PC-3 (cell line): ENCODE measurements around the gene CERS6. TPM values are rescaled to one million over a fixed set of nuclear protein-coding genes. Genes with fewer than 3 reads are reported as not detected.

Experiments
- ATAC-seq: fragments of 200-7000 bp; cut with Tn5 transposase; 2 replicates; pipeline ENCODE4 v1.9.1; 2020; ENCODE audit warnings: mild to moderate bottlenecking, moderate library complexity
- BruUV-seq: library from RNA; stranded (reverse); fragments of 400-500 nt; replicated peaks from 2 replicates; lab custom pipeline; 2021; lab: Mats Ljungman, UMichigan
- CTCF ChIA-PET: fragments of 300-600 bp; sonication (Branson Sonifier 250); formaldehyde crosslinking; loops from one replicate; lab custom pipeline; 2022; ENCODE audit warnings: antibody characterized with exemption; lab: Charles Lee
- POLR2A ChIA-PET: fragments of 300-600 bp; sonication (Branson Sonifier 250); formaldehyde crosslinking; loops from one replicate; lab custom pipeline; 2022; ENCODE audit warnings: antibody characterized with exemption; ENCODE audit not compliant: unreplicated experiment; lab: Charles Lee
- DNase-seq: peaks from one replicate; pipeline ENCODE4 v3.0.0-alpha.2; 2015
- H2AFZ ChIP-seq: fragments of 300-600 bp; sonication (generic); 2 replicates; pipeline ENCODE4 v1.6.0; 2016; ENCODE audit warnings: antibody characterized with exemption, low read length
- H3F3A ChIP-seq: fragments of 300-600 bp; sonication (generic); one replicate; pipeline ENCODE4 v1.6.0; 2017; ENCODE audit warnings: antibody characterized with exemption, low read length, control low read depth, mild to moderate bottlenecking; ENCODE audit not compliant: unreplicated experiment
- H3K27ac ChIP-seq: fragments of 300-600 bp; sonication (generic); 2 replicates; pipeline ENCODE4 v1.5.1; 2016; ENCODE audit warnings: mild to moderate bottlenecking, low read length
- H3K27me3 ChIP-seq: fragments of 300-600 bp; sonication (generic); 2 replicates; pipeline ENCODE4 v1.6.1; 2016; ENCODE audit warnings: low read length, mixed read lengths
- H3K36me3 ChIP-seq: fragments of 300-600 bp; sonication (generic); 2 replicates; pipeline ENCODE4 v1.6.1; 2016; ENCODE audit warnings: low read depth, mixed run types, low read length, mixed read lengths
- H3K4me1 ChIP-seq: fragments of 300-600 bp; sonication (generic); 2 replicates; pipeline ENCODE4 v1.5.1; 2016; ENCODE audit warnings: low read length; ENCODE audit not compliant: insufficient read depth
- H3K4me2 ChIP-seq: fragments of 300-600 bp; sonication (generic); 2 replicates; pipeline ENCODE4 v1.6.0; 2016; ENCODE audit warnings: low read length
- H3K4me3 ChIP-seq: fragments of 300-600 bp; sonication (generic); 2 replicates; pipeline ENCODE4 v1.5.1; 2016; ENCODE audit warnings: mild to moderate bottlenecking, low read length, mixed read lengths
- H3K79me2 ChIP-seq: fragments of 300-600 bp; sonication (generic); 2 replicates; pipeline ENCODE4 v1.6.1; 2017; ENCODE audit warnings: low read length, mixed read lengths
- H3K9ac ChIP-seq: fragments of 300-600 bp; sonication (generic); 2 replicates; pipeline ENCODE4 v1.6.0; 2016; ENCODE audit warnings: mild to moderate bottlenecking, low read length
- H3K9me2 ChIP-seq: fragments of 300-600 bp; sonication (generic); replicated peaks from 2 replicates; pipeline ENCODE4 v1.6.1; 2016; ENCODE audit warnings: mixed run types, low read length, mixed read lengths
- H3K9me3 ChIP-seq: fragments of 300-600 bp; sonication (generic); 2 replicates; pipeline ENCODE4 v1.6.1; 2016; ENCODE audit warnings: low read length, mixed read lengths
- H4K20me1 ChIP-seq: fragments of 300-600 bp; sonication (generic); 2 replicates; pipeline ENCODE4 v1.6.1; 2016; ENCODE audit warnings: low read length, mixed read lengths
- CTCF ChIP-seq: fragments of 300-600 bp; sonication (generic); conservative IDR thresholded peaks from 2 replicates; pipeline ENCODE4 v1.5.1; 2017; ENCODE audit warnings: antibody characterized with exemption, low read depth, mild to moderate bottlenecking, low read length
- EZH2 ChIP-seq: fragments of 300-600 bp; sonication (generic); IDR thresholded peaks from one replicate; pipeline ENCODE4 v1.6.1; 2017; ENCODE audit warnings: antibody characterized with exemption, mild to moderate bottlenecking, low read length; ENCODE audit not compliant: unreplicated experiment
- EZH2phosphoT487 ChIP-seq: fragments of 300-600 bp; sonication (generic); IDR thresholded peaks from 2 replicates; pipeline ENCODE4 v1.6.1; 2018; ENCODE audit warnings: mild to moderate bottlenecking, antibody characterized with exemption, low read length, borderline replicate concordance
- intact Hi-C: fragments of 100-400 bp; cut with micrococcal nuclease; formaldehyde crosslinking; loops from 2 replicates; pipeline ENCODE4 v1.9.0; 2023
- total RNA-seq: library from RNA; depleted of rRNA; stranded (reverse); fragments of >200 nt; gene quantifications from 2 replicates; pipeline ENCODE4 v1.2.3, GENCODE V29; 2014

The CERS6 gene
- total RNA-seq, 1 experiment from 2014 or later = 24.2 TPM

- intact Hi-C loops = no loop called here
- peak; percentile 20 for DNase-seq
- H3K4me3 ChIP-seq = no peak overlapping the region
- BruUV-seq = no TSS peak
- no peak overlapping the region for H2AFZ ChIP-seq
- H4K20me1 ChIP-seq = no peaks in the 10 kb centered on the region
- TF ChIP-seq CTCF (no peak), EZH2phosphoT487 (no peak), EZH2 (no peak)
- no peak overlapping the region for H3K27ac ChIP-seq
- H3F3A ChIP-seq = no peaks in the 10 kb centered on the region
- ChIA-PET CTCF (no interaction called here), POLR2A (no interaction called here)
- H3K4me1 ChIP-seq = no peaks in the 10 kb centered on the region
- H3K9ac ChIP-seq = no peak overlapping the region
- H3K9me3 ChIP-seq = no peaks in the 10 kb centered on the region
- no peaks in the 10 kb centered on the region for H3K79me2 ChIP-seq
- no peaks in the 10 kb centered on the region for H3K27me3 ChIP-seq
- H3K36me3 ChIP-seq = no peaks in the 10 kb centered on the region
- no peak overlapping the region for H3K4me2 ChIP-seq
- no peaks in the 10 kb centered on the region for H3K9me2 ChIP-seq
- ATAC-seq = no peak
Observed at GRCh38 chr2:168666339-168666738, 210.3 kb downstream of the CERS6 start.

- no peaks in the 10 kb centered on the region for H3K36me3 ChIP-seq
- ChIA-PET POLR2A (no interaction called here), CTCF (no interaction called here)
- intact Hi-C loops = no loop called here
- H3K27me3 ChIP-seq = no peaks in the 10 kb centered on the region
- no peaks in the 10 kb centered on the region for H3K9me2 ChIP-seq
- no peak for TF ChIP-seq EZH2
- TF ChIP-seq CTCF = no peak
- no peak for TF ChIP-seq EZH2phosphoT487
- no peak overlapping the region for H3K4me3 ChIP-seq
- no peak for DNase-seq
- ATAC-seq = no peak
- no peaks in the 10 kb centered on the region for H3K79me2 ChIP-seq
- H2AFZ ChIP-seq = no peak overlapping the region
- no peaks in the 10 kb centered on the region for H3F3A ChIP-seq
- no TSS peak for BruUV-seq
- H3K27ac ChIP-seq = no peak overlapping the region
- H3K9me3 ChIP-seq = no peaks in the 10 kb centered on the region
- H3K4me1 ChIP-seq = no peaks in the 10 kb centered on the region
- no peaks in the 10 kb centered on the region for H4K20me1 ChIP-seq
- no peak overlapping the region for H3K4me2 ChIP-seq
- H3K9ac ChIP-seq = no peak overlapping the region
Observed at GRCh38 chr2:168667156-168667555, 211.1 kb downstream of the CERS6 start.

GRCh38 chr2:168669151-168669550 lies 213.1 kb downstream of the CERS6 start:
- TF ChIP-seq CTCF = no peak
- no peak for TF ChIP-seq EZH2phosphoT487
- TF ChIP-seq EZH2 = no peak
- Histone ChIP-seq H3K4me3 (no peak overlapping the region), H3K79me2 (no peaks in the 10 kb centered on the region), H3K9ac (no peak overlapping the region), H3K27ac (no peak overlapping the region), H3K27me3 (no peaks in the 10 kb centered on the region), H2AFZ (no peak overlapping the region), H3K4me1 (no peaks in the 10 kb centered on the region), H3K4me2 (no peak overlapping the region), H3K9me3 (no peaks in the 10 kb centered on the region), H3K9me2 (no peaks in the 10 kb centered on the region), H3F3A (no peaks in the 10 kb centered on the region), H4K20me1 (no peaks in the 10 kb centered on the region), H3K36me3 (no peaks in the 10 kb centered on the region)
- DNase-seq (no peak), ATAC-seq (peak; percentile 37; the same call in 1 of the 2 replicates)
- ChIA-PET CTCF (no interaction called here), POLR2A (no interaction called here)
- no TSS peak for BruUV-seq
- intact Hi-C loops = no loop called here
